ENCODE results near the gene SYT6.

DNA sequence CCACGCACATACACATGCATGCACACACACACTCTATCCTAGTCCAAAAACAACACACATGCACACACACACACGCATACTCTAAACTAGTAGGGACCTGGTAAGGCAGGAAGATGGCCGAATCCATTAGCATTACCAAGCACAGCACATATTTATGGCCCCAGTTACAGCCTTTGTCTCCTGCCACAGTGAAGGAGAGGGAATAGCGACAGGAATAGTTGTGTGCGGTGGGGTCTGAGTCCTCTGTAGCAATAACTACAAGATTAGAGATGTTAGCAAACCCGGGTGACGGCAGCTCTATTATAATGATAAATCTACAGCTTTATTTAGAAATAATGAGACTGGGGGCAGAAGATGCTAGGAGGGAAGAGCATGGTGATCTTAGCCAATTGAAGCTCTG lies 20.5 kb downstream of the SYT6 start:
- TF ChIP-seq, protein P1, sequence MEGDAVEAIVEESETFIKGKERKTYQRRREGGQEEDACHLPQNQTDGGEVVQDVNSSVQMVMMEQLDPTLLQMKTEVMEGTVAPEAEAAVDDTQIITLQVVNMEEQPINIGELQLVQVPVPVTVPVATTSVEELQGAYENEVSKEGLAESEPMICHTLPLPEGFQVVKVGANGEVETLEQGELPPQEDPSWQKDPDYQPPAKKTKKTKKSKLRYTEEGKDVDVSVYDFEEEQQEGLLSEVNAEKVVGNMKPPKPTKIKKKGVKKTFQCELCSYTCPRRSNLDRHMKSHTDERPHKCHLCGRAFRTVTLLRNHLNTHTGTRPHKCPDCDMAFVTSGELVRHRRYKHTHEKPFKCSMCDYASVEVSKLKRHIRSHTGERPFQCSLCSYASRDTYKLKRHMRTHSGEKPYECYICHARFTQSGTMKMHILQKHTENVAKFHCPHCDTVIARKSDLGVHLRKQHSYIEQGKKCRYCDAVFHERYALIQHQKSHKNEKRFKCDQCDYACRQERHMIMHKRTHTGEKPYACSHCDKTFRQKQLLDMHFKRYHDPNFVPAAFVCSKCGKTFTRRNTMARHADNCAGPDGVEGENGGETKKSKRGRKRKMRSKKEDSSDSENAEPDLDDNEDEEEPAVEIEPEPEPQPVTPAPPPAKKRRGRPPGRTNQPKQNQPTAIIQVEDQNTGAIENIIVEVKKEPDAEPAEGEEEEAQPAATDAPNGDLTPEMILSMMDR (conservative IDR thresholded peaks at IDR 0.05; ENCODE audit: low read length), result no peak
- no peak for TF ChIP-seq EZH2phosphoT487 (IDR thresholded peaks at IDR 0.05; ENCODE audit: borderline replicate concordance, low read depth, low read length)

All from OCI-LY7 (cell line).